Osteoblast (primary cell): ENCODE measurements around the gene ARHGAP45. TPM values are rescaled to one million over a fixed set of nuclear protein-coding genes. Genes with fewer than 3 reads are reported as not detected.

ENCODE experiments used
- DNase-seq: peaks from one replicate; pipeline ENCODE4 v3.0.0; 2011; ENCODE audit warnings: low spot score, mixed read lengths; ENCODE audit not compliant: insufficient read length; ENCODE audit errors: missing footprints
- H2AFZ ChIP-seq: 2 replicates; pipeline ENCODE4 v1.6.0; 2011; ENCODE audit warnings: mild to moderate bottlenecking, low read length
- H3K27ac ChIP-seq: 2 replicates; pipeline ENCODE4 v1.5.1; 2011; ENCODE audit warnings: mild to moderate bottlenecking, low read depth, low read length, moderate library complexity
- H3K27me3 ChIP-seq: 2 replicates; pipeline ENCODE4 v1.6.0; 2012; ENCODE audit warnings: mild to moderate bottlenecking, control low read depth, inconsistent platforms, low read length, moderate library complexity; ENCODE audit not compliant: insufficient read depth
- H3K36me3 ChIP-seq: 2 replicates; pipeline ENCODE4 v1.5.1; 2011; ENCODE audit warnings: mild to moderate bottlenecking, low read length, control low read depth, moderate library complexity; ENCODE audit not compliant: insufficient read depth
- H3K4me1 ChIP-seq: 2 replicates; pipeline ENCODE4 v1.5.1; 2011; ENCODE audit warnings: mild to moderate bottlenecking, low read length, control low read depth, moderate library complexity; ENCODE audit not compliant: insufficient read depth
- H3K4me2 ChIP-seq: 2 replicates; pipeline ENCODE4 v1.6.0; 2011; ENCODE audit warnings: mild to moderate bottlenecking, low read length; ENCODE audit not compliant: insufficient read depth
- H3K4me3 ChIP-seq: fragments of 200-600 bp; sonication (generic); 3 replicates; pipeline ENCODE4 v1.5.1; 2012; ENCODE audit warnings: mild to moderate bottlenecking, low read length, inconsistent platforms; ENCODE audit not compliant: insufficient read depth
- H3K79me2 ChIP-seq: 2 replicates; pipeline ENCODE4 v1.6.0; 2012; ENCODE audit warnings: mild to moderate bottlenecking, low read length, control low read depth, inconsistent platforms; ENCODE audit not compliant: insufficient read depth
- H3K9me3 ChIP-seq: 2 replicates; pipeline ENCODE4 v1.5.1; 2011; ENCODE audit warnings: low read depth, low read length, control low read depth
- H4K20me1 ChIP-seq: 2 replicates; pipeline ENCODE4 v1.6.0; 2012; ENCODE audit warnings: mild to moderate bottlenecking, low read length, control low read depth; ENCODE audit not compliant: insufficient read depth
- total RNA-seq: library from RNA; depleted of rRNA; stranded (reverse); fragments of >200 nt; gene quantifications from 2 replicates; pipeline ENCODE4 v1.2.3, GENCODE V29; 2012
- TF ChIP-seq, protein P1 (sequence below): IDR thresholded peaks from 2 replicates; pipeline ENCODE4 v1.5.1; 2011; ENCODE audit warnings: mild to moderate bottlenecking, low read depth, low read length, moderate library complexity; ENCODE audit errors: extremely low read depth

The ARHGAP45 gene
- total RNA-seq, 1 donor, result 0.72 TPM

DNA sequence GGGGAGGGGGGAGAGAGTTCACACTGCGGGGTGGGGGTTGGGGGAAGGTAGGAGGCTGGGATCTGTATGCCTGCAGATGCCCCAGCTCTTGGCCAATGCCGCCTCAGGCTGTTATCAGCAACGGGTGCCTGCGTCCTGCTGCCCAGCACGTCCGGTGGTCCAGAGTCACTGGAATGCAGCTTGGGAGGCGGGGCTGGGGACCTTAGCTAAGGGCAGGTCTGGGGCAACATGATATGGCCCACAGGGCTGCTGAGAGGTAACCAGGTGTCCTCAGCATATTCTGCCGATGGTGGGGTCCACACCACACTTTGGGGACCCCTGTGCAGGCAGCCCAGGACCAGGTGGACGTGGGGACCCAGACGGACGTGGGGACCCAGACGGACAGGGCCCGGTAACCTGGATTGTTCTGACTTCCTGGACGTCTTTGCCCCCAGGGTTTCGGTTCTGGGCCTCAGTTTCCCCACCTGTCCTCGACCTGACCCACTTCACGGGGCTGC is 668 bp upstream of the ARHGAP45 start:
- Histone ChIP-seq H3K9me3 (no peaks in the 10 kb centered on the region), H3K4me3 (no peak overlapping the region), H2AFZ (no peak overlapping the region), H3K27me3 (peaks cover 42% of the 10 kb centered on the region), H3K4me2 (no peak overlapping the region), H3K4me1 (no peaks in the 10 kb centered on the region), H3K79me2 (no peaks in the 10 kb centered on the region), H3K27ac (no peak overlapping the region), H4K20me1 (no peaks in the 10 kb centered on the region), H3K36me3 (no peaks in the 10 kb centered on the region)
- TF ChIP-seq, protein P1, sequence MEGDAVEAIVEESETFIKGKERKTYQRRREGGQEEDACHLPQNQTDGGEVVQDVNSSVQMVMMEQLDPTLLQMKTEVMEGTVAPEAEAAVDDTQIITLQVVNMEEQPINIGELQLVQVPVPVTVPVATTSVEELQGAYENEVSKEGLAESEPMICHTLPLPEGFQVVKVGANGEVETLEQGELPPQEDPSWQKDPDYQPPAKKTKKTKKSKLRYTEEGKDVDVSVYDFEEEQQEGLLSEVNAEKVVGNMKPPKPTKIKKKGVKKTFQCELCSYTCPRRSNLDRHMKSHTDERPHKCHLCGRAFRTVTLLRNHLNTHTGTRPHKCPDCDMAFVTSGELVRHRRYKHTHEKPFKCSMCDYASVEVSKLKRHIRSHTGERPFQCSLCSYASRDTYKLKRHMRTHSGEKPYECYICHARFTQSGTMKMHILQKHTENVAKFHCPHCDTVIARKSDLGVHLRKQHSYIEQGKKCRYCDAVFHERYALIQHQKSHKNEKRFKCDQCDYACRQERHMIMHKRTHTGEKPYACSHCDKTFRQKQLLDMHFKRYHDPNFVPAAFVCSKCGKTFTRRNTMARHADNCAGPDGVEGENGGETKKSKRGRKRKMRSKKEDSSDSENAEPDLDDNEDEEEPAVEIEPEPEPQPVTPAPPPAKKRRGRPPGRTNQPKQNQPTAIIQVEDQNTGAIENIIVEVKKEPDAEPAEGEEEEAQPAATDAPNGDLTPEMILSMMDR, result no peak
- DNase-seq, result no peak

DNA sequence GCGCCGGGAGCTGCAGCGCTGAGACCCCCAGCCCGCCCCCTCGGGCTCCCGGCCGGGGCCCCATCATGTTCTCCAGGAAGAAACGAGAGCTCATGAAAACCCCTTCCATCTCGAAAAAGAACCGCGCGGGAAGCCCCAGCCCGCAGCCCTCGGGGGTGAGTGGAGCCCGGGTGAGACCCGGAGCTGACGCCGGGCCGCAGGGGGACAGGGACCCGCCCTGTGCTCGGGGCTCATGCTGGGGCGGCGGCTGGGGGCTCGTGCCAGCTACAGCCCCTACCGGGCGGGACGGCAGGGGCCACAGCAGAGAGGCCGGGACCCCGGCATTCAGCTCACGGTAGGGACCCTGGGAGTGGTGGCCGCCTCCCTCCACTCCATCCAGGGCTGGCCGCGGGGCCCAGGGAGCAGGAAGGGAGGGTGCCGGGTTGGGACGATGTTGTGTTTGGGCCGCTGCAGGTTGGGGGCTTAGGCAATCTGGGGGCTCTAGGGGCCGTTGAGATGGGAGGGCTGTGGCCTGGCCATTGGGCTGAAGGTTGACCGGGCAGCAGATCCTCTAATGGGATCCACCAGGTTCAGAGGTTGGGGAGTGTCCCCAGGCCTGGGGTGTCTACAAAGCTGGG is 482 bp downstream of the ARHGAP45 start:
- no peaks in the 10 kb centered on the region for H4K20me1 ChIP-seq
- H3K4me2 ChIP-seq, result no peak overlapping the region
- no peak overlapping the region for H3K27ac ChIP-seq
- TF ChIP-seq, protein P1, result no peak
- H3K4me3 ChIP-seq, result no peak overlapping the region
- no peaks in the 10 kb centered on the region for H3K36me3 ChIP-seq
- no peaks in the 10 kb centered on the region for H3K9me3 ChIP-seq
- no peaks in the 10 kb centered on the region for H3K4me1 ChIP-seq
- H3K79me2 ChIP-seq, result no peaks in the 10 kb centered on the region
- no peak overlapping the region for H2AFZ ChIP-seq
- H3K27me3 ChIP-seq, result peaks cover 51% of the 10 kb centered on the region
- DNase-seq, result no peak

DNA sequence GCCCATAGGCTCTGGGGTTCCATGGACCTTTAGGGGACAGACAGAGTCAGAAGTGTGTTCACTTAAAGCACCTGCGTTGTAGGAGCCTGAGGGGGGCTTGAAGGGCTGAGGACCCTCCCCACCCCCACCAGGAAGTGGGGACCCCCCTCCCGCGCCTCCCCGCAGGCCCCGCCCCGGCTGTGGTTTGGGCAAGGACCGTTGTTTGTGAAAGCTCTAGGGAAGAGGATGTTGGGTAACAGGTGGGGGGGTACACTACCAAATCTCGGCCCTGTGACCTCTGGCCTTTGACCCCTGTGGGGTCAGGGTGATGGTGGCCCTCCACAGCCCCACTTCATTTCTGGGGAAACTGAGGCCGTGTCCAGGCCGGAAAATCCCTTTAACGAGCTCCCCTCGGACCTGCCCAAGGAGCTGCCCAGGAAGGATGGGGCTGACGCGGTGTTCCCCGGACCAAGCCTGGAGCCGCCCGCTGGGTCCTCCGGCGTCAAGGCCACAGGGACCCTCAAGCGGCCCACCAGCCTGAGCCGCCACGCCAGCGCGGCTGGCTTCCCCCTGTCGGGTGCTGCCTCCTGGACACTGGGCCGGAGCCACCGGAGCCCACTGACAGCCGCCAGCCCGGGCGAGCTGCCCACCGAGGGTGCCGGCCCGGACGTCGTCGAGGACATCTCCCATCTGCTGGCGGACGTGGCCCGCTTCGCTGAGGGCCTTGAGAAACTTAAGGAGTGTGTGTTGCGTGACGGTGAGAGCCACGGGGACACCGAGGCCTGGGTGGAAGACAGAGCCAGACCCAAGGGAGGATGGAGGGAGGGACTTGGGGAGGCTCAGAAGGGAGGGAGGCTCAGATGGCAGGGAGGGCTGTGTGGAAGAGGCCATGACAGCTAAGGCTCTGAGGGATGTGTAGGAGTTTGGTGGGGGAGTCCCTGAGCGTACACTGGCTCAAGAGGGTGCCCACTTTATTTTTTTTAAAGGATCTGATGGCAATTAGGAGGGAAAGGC is 1.3 kb downstream of the ARHGAP45 start:
- TF ChIP-seq, protein P1, result no peak
- peaks cover 51% of the 10 kb centered on the region for H3K27me3 ChIP-seq
- no peak overlapping the region for H3K4me2 ChIP-seq
- DNase-seq, result no peak
- no peaks in the 10 kb centered on the region for H3K9me3 ChIP-seq
- no peaks in the 10 kb centered on the region for H4K20me1 ChIP-seq
- no peaks in the 10 kb centered on the region for H3K4me1 ChIP-seq
- H3K79me2 ChIP-seq, result no peaks in the 10 kb centered on the region
- no peaks in the 10 kb centered on the region for H3K36me3 ChIP-seq
- H2AFZ ChIP-seq, result no peak overlapping the region
- H3K27ac ChIP-seq, result no peak overlapping the region
- no peak overlapping the region for H3K4me3 ChIP-seq
